Ammon's horn (tissue), 1 donor: Measurements from ENCODE around the gene MTMR6.
A peak's percentile ranks its signal among the peaks of the same experiment; 100 is the strongest.

Experiments
- DNase-seq: peaks from one replicate; pipeline ENCODE4 v3.0.0-alpha.2; 2016; ENCODE audit warnings: low spot score

Gene MTMR6

GRCh38 chr13:25215253-25215575 is 72.1 kb downstream of the MTMR6 start:
- no peak for DNase-seq

GRCh38 chr13:25214491-25215252 is 72.6 kb downstream of the MTMR6 start:
- DNase-seq = peak; percentile 38

- no peak for DNase-seq
Observed at GRCh38 chr13:25213715-25214114, 73.6 kb downstream of the MTMR6 start.

- DNase-seq = no peak
Observed at GRCh38 chr13:25210842-25211569, 76.3 kb downstream of the MTMR6 start.

- DNase-seq = peak; percentile 28
Observed at GRCh38 chr13:25207291-25207810, 79.9 kb downstream of the MTMR6 start.

- no peak for DNase-seq
Observed at GRCh38 chr13:25204863-25205262, 82.4 kb downstream of the MTMR6 start.

GRCh38 chr13:25203127-25203740 is 84.1 kb downstream of the MTMR6 start:
- peak; percentile 38 for DNase-seq

- DNase-seq = no peak
Observed at GRCh38 chr13:25200783-25201182, 86.5 kb downstream of the MTMR6 start.

GRCh38 chr13:25198647-25199046 is 88.6 kb downstream of the MTMR6 start:
- DNase-seq = peak; percentile 67

- no peak for DNase-seq
Observed at GRCh38 chr13:25196971-25197370, 90.3 kb downstream of the MTMR6 start.
